ENCODE data around the gene CECR2. TPM values are rescaled to one million over a fixed set of nuclear protein-coding genes. Genes with fewer than 3 reads are reported as not detected.
"Not testable (repeated sequence)": the region's sequence is repeated elsewhere in the genome, so short reads cannot be mapped to it uniquely, and the experiment has no call there.

Gene CECR2
- total RNA-seq, 1 donor from 2014 or later, result 6.2 TPM

DNA sequence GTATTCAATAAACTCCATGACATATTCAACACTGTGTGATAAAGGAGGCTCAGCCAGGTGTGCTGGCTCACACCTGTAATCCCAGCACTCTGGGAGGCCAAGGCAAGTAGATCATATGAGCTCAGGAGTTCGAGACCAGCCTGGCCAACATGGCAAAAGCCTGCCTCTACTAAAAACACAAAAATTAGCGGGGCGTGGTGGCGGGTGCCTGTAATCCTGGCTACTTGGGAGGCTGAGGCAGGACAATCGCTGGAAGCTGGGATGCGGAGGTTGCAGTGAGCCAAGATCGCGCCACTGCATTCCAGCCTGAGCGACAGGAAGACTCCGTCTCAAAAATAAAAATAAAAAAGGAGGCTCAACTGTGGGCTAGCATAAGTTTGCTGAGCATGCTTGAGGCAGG lies 189.9 kb downstream of the CECR2 start:
- no peaks in the 10 kb centered on the region for H3K27me3 ChIP-seq (ENCODE audit: control insufficient read depth, insufficient read depth, low read length)
- no peaks in the 10 kb centered on the region for H3K36me3 ChIP-seq (ENCODE audit: control insufficient read depth, insufficient read depth, low read length)
- no peak for DNase-seq (ENCODE audit: low read depth)
- TF ChIP-seq, protein P1, sequence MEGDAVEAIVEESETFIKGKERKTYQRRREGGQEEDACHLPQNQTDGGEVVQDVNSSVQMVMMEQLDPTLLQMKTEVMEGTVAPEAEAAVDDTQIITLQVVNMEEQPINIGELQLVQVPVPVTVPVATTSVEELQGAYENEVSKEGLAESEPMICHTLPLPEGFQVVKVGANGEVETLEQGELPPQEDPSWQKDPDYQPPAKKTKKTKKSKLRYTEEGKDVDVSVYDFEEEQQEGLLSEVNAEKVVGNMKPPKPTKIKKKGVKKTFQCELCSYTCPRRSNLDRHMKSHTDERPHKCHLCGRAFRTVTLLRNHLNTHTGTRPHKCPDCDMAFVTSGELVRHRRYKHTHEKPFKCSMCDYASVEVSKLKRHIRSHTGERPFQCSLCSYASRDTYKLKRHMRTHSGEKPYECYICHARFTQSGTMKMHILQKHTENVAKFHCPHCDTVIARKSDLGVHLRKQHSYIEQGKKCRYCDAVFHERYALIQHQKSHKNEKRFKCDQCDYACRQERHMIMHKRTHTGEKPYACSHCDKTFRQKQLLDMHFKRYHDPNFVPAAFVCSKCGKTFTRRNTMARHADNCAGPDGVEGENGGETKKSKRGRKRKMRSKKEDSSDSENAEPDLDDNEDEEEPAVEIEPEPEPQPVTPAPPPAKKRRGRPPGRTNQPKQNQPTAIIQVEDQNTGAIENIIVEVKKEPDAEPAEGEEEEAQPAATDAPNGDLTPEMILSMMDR (IDR thresholded peaks at IDR 0.05; ENCODE audit: insufficient read depth, low read length, poor library complexity, severe bottlenecking), result no peak
- no peak overlapping the region for H3K4me3 ChIP-seq (ENCODE audit: low read depth, low read length)

DNA sequence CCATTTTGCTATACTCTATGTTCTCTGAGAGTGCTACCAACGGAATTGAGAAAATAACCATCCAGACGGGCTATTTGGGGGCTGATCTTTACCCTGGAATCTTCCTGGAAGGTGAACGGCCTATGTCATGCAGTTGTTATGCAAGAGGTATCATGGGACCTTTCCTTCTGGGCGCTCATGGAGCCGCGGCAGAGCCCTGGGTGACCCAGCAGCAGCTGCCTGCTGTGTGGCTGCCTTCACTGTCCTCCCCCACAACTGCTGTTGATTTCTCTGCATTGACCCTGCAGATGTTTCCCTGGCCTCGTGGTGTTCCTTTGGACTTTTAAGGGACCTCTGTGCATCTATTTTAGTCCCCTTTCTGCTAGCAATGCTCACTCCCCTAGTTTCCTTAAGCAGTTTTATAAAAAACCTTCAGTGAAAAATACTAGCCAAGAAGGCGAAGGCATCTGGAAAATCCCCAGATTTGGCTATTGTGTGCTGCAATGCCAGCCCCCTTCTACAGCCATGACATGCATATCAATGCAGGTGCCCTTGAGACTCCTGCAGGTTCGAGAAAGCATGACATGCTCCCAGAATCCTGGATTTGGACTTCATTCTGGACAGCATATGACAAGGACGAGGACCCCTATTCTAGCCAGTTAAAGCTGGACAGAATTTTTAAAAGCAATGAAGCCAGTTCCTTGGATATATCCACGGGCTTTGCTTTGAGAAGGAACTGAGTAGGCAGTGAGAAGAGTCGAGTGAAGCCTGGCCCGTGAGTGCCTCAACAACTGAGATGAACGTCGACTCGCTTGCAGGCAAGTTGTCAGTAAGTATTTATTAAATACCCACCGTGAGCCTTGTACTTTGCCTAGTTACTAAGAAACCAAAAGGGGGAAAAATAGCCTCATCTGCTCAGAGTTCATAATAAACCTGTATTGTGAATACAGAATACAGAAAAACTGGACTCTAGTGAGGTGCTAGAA lies 193.9 kb downstream of the CECR2 start, which contains the start of gene SLC25A18:
Gene SLC25A18, plus strand, starts transcription at position 593 of the 965 bp plus-strand sequence. CDS start 16,447 bp downstream, outside the sequence.
- no peak for DNase-seq (ENCODE audit: low read depth)
- Histone ChIP-seq H3K27me3 (ENCODE audit: control insufficient read depth, insufficient read depth, low read length) (no peaks in the 10 kb centered on the region), H3K36me3 (ENCODE audit: control insufficient read depth, insufficient read depth, low read length) (no peaks in the 10 kb centered on the region), H3K4me3 (ENCODE audit: low read depth, low read length) (no peak within 1 kb of the TSS)
- TF ChIP-seq, protein P1 (IDR thresholded peaks at IDR 0.05; ENCODE audit: insufficient read depth, low read length, poor library complexity, severe bottlenecking), result no peak

DNA sequence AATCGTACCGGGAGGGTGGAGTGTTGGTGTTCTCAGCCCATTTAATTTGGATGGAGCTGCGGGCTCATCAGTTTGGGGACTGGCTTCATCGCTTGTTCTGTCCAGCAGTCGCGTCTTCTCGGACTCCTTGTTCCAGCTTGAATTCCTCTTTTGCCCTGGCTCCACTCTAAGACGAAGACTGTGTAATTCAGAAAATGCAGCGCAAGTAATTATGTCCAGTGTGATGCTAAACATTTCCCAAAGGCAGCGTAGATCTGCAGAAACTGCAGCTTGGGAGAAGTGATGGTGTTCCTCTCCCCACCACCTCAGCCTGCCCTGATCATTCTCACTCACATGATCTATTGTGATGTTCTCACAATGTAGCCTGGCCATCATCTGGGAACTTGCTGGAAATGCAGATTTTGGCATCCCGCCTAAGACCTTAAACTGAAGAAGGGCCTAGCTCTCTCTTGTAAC lies 194.7 kb downstream of the CECR2 start:
- Histone ChIP-seq H3K4me3 (ENCODE audit: low read depth, low read length) (no peak overlapping the region), H3K36me3 (ENCODE audit: control insufficient read depth, insufficient read depth, low read length) (no peaks in the 10 kb centered on the region), H3K27me3 (ENCODE audit: control insufficient read depth, insufficient read depth, low read length) (no peaks in the 10 kb centered on the region)
- no peak for DNase-seq (ENCODE audit: low read depth)
- TF ChIP-seq, protein P1 (IDR thresholded peaks at IDR 0.05; ENCODE audit: insufficient read depth, low read length, poor library complexity, severe bottlenecking), result no peak

DNA sequence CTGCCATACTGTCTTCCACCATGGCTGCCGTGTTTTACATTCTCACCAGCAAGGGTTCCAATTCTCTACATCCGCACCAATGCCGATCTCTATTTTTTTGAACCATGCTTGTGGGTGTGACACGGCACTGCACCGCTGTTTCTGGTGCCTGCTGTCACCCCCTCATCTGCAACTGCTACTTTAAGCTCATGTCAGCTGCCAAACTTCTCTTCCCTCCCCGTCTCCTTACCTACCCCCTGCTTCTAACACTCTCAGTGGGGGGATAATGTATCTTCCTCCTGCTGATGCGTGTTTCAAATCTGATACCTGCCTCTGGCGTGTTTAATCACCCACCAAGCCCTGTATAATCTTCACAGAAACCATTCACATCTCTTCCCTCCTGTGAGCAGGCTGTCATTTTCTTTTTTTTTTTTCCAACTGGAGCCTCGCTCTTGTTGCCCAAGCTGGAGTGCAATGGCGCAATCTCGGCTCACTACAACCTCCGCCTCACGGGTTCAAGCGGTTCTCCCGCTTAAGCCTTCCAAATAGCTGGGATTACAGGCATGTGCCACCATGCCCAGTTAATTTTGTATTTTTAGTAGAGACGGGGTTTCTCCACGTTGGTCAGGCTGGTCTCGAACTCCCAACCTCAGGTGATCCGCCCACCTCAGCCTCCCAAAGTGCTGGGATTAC lies 196.9 kb downstream of the CECR2 start:
- not testable (repeated sequence) for H3K27me3 ChIP-seq (ENCODE audit: control insufficient read depth, insufficient read depth, low read length); DNase-seq (ENCODE audit: low read depth); H3K4me3 ChIP-seq (ENCODE audit: low read depth, low read length); H3K36me3 ChIP-seq (ENCODE audit: control insufficient read depth, insufficient read depth, low read length)

DNA sequence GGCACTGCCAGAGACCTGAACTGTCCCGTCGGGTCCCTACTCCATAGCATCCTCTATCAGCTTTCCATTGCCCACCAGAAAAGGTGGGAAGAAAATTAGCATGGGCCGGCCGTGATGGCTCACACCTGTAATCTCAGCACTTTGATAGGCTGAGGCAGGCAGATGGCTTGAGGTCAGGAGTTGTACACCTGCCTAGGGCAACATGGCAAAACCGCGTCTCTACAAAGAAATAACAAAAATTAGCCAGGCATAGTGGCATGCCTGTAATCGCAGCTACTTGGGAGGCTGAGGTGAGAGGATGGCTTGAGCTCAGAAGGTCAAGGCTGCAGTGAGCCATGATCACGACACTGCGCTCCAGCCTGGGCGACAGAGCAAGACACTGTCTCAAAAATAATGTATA lies 197.5 kb downstream of the CECR2 start:
- TF ChIP-seq, protein P1 (IDR thresholded peaks at IDR 0.05; ENCODE audit: insufficient read depth, low read length, poor library complexity, severe bottlenecking), result no peak
- DNase-seq (ENCODE audit: low read depth), result no peak
- Histone ChIP-seq H3K4me3 (ENCODE audit: low read depth, low read length) (no peak overlapping the region), H3K27me3 (ENCODE audit: control insufficient read depth, insufficient read depth, low read length) (no peaks in the 10 kb centered on the region), H3K36me3 (ENCODE audit: control insufficient read depth, insufficient read depth, low read length) (no peaks in the 10 kb centered on the region)

DNA sequence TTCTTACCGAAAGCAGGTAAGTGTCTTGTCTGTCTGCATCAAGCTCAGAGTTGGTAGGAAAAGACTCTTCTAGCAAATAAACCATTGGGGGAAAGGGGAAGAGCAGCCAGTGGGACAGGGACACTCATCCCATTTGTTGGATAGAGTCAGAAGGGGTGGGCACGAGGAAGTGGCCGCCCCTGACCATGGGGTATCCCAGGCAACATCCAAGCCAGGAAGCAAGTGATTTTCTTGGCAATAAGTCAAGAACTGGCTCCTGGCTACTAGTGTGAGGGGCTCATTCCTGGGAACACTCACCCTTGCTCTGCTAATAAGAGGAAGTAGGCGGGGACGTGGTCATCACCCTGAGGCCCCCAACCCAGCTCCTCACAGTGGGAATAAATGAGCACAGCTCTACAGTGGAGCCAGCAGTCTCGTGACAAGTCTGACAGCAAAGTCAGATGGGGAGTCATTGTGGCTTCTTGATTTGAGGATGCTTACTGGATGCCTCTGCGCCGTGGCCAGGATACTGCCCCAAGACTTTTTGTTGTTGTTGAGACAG lies 200.8 kb downstream of the CECR2 start:
- DNase-seq (ENCODE audit: low read depth), result no peak
- Histone ChIP-seq H3K36me3 (ENCODE audit: control insufficient read depth, insufficient read depth, low read length) (no peaks in the 10 kb centered on the region), H3K27me3 (ENCODE audit: control insufficient read depth, insufficient read depth, low read length) (no peaks in the 10 kb centered on the region), H3K4me3 (ENCODE audit: low read depth, low read length) (no peak overlapping the region)
- TF ChIP-seq, protein P1 (IDR thresholded peaks at IDR 0.05; ENCODE audit: insufficient read depth, low read length, poor library complexity, severe bottlenecking), result no peak

All from kidney epithelial cell (primary cell).